ENCODE data around the gene MEAF6.

Gene MEAF6

DNA sequence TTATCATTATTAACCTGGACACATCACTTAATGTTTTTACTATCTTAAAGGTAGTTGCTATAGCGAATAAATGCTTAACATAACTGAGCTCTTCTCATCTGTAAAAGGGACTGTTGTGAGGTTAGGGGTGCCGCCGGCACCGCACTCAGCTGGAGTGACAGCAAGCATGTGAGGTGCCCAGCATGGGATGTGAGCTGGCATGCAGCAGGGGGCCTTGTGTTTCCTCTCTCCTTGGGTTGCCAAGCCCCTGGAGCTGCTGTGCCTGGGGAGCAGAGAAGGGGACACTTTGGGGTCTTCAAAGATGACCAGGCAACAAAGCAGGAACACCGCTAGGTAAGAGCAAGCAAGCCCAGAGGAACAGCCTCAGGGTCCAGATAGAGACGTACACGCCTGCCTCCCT is 42.3 kb downstream of the MEAF6 start:
- no peak for TF ChIP-seq CTCF (IDR thresholded peaks at IDR 0.05; ENCODE audit: extremely low read depth, insufficient read depth, missing control alignments)
- DNase-seq (ENCODE audit: low spot score), result no peak
- in situ Hi-C loops (cut with MboI; ENCODE audit: low pct_unique_long_range_greater_than_20kb, low sequenced_read_pairs, unreplicated experiment), result no loop called here

DNA sequence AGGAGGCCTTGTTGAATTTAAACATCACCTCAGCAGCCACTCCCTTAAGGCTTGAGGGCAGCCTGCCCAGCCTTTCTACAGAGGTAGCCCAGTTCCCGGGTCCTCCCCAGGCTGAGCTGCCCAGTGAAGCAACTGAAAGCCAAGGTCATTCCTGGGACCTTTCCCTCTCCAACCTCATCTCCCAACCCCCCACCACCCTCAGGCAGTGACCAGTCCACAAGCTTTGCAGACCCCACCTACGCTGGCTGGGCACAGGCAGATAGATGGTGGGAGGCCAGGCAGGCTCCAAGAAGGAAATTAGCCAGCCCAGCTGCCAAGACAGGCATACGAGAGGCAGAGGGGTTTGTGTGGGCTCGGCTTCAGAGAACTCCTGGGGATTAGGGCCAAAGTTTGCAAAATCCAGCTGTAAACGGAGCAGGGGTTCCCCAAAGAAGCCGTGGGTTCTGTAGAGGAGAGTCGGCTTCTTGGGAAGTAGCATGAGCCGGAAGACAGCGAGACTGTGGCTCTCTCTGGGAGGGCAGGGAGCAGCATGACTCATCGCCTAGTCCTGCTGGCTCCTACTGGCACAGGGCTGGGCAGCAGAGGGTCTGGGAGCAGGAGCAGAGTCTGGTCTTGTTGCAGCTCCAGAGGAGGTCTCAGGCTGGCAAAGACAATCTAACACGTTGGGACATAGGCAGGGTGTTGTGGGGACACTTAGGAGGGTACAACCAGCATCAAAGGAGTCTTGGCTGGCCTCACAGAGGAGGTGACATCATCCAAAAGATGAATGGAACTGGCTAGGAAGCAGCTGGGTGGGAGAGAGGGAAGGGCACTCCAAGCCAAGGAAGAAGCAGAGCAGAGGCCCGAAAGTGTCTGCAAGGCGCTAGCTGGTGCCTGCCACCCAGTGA is 43.0 kb downstream of the MEAF6 start:
- DNase-seq (ENCODE audit: low spot score), result no peak
- in situ Hi-C loops (cut with MboI; ENCODE audit: low pct_unique_long_range_greater_than_20kb, low sequenced_read_pairs, unreplicated experiment), result no loop called here
- no peak for TF ChIP-seq CTCF (IDR thresholded peaks at IDR 0.05; ENCODE audit: extremely low read depth, insufficient read depth, missing control alignments)

- no peak for TF ChIP-seq CTCF (IDR thresholded peaks at IDR 0.05; ENCODE audit: extremely low read depth, insufficient read depth, missing control alignments)
- DNase-seq (ENCODE audit: low spot score), result no peak
- in situ Hi-C loops (cut with MboI; ENCODE audit: low pct_unique_long_range_greater_than_20kb, low sequenced_read_pairs, unreplicated experiment), result no loop called here
Observed at GRCh38 chr1:37469386-37469785, 45.2 kb downstream of the MEAF6 start.

DNA sequence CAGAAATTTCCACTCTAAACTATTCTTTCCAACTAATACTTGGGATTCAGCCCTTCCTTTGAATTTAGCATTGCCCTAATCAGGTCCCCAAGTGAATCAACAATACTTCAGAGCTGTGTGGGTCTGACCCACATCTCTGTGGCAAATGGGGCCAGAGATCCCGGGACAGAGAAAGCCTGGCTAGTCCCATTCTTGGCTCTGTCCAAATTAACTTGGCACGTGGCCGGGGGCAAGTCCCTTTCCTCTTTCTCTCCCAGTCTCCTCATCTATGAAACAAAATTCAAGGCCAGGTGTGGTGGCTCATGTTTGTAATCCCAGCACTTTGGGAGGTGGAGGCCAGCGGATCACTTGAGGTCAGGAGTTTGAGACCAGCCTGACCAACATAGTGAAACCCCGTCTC is 46.5 kb downstream of the MEAF6 start:
- in situ Hi-C loops (cut with MboI; ENCODE audit: low pct_unique_long_range_greater_than_20kb, low sequenced_read_pairs, unreplicated experiment), result no loop called here
- no peak for TF ChIP-seq CTCF (IDR thresholded peaks at IDR 0.05; ENCODE audit: extremely low read depth, insufficient read depth, missing control alignments)
- DNase-seq (ENCODE audit: low spot score), result no peak

- no peak for DNase-seq (ENCODE audit: low spot score)
- in situ Hi-C loops (cut with MboI; ENCODE audit: low pct_unique_long_range_greater_than_20kb, low sequenced_read_pairs, unreplicated experiment), result no loop called here
Observed at GRCh38 chr1:37465593-37466517, 48.7 kb downstream of the MEAF6 start.

More at GRCh38 chr1:37465593-37466517, 48.7 kb downstream of the MEAF6 start:
- TF ChIP-seq CTCF (IDR thresholded peaks at IDR 0.05; ENCODE audit: extremely low read depth, insufficient read depth, missing control alignments), result no peak
